ENCODE results near the gene CGB7. TPM values are rescaled to one million over a fixed set of nuclear protein-coding genes. Genes with fewer than 3 reads are reported as not detected.

Gene CGB7
- not detected in 2 replicates for total RNA-seq (2014; rRNA removed; shearing (Covaris generic))

- peak; percentile 79 for DNase-seq (ENCODE audit: low spot score)
Observed at GRCh38 chr19:49057636-49058234, at the start of gene CGB7. Gene CGB7, minus strand, starts transcription at chr19:49057749. Its CDS starts 2,374 bp downstream, at chr19:49055375.

GRCh38 chr19:49106648-49107135 lies 49.1 kb upstream of the CGB7 start:
- DNase-seq (ENCODE audit: low spot score), result peak; percentile 83

GRCh38 chr19:49104229-49104864 lies 46.8 kb upstream of the CGB7 start:
- DNase-seq (ENCODE audit: low spot score), result no peak

GRCh38 chr19:49103331-49104085 lies 46.0 kb upstream of the CGB7 start:
- no peak for DNase-seq (ENCODE audit: low spot score)

- no peak for DNase-seq (ENCODE audit: low spot score)
Observed at GRCh38 chr19:49102303-49102702, 44.8 kb upstream of the CGB7 start.

- DNase-seq (ENCODE audit: low spot score), result no peak
Observed at GRCh38 chr19:49101160-49101559, 43.6 kb upstream of the CGB7 start.

GRCh38 chr19:49098795-49099194 lies 41.2 kb upstream of the CGB7 start:
- no peak for DNase-seq (ENCODE audit: low spot score)

GRCh38 chr19:49097453-49098288 lies 40.1 kb upstream of the CGB7 start:
- peak; percentile 94 for DNase-seq (ENCODE audit: low spot score)

GRCh38 chr19:49094505-49095482 lies 37.2 kb upstream of the CGB7 start:
- no peak for DNase-seq (ENCODE audit: low spot score)

GRCh38 chr19:49092686-49093085 lies 35.1 kb upstream of the CGB7 start:
- DNase-seq (ENCODE audit: low spot score), result no peak

- no peak for DNase-seq (ENCODE audit: low spot score)
Observed at GRCh38 chr19:49091391-49092038, 34.0 kb upstream of the CGB7 start.

- DNase-seq (ENCODE audit: low spot score), result no peak
Observed at GRCh38 chr19:49086296-49086695, 28.7 kb upstream of the CGB7 start.

- no peak for DNase-seq (ENCODE audit: low spot score)
Observed at GRCh38 chr19:49085868-49086232, 28.3 kb upstream of the CGB7 start.

- DNase-seq (ENCODE audit: low spot score), result peak; percentile 100
Observed at GRCh38 chr19:49085020-49085867, 27.7 kb upstream of the CGB7 start, which contains the start of gene SNRNP70. Gene SNRNP70, plus strand, starts transcription at chr19:49085451. Its CDS starts 964 bp downstream, at chr19:49086415.

- no peak for DNase-seq (ENCODE audit: low spot score)
Observed at GRCh38 chr19:49084206-49085019, 26.9 kb upstream of the CGB7 start.

GRCh38 chr19:49081273-49081672 lies 23.7 kb upstream of the CGB7 start:
- DNase-seq (ENCODE audit: low spot score), result no peak

- no peak for DNase-seq (ENCODE audit: low spot score)
Observed at GRCh38 chr19:49080392-49080791, 22.8 kb upstream of the CGB7 start.

- DNase-seq (ENCODE audit: low spot score), result peak; percentile 81
Observed at GRCh38 chr19:49074869-49075268, 17.3 kb upstream of the CGB7 start.
